ENCODE results near the gene PTGS1. TPM values are rescaled to one million over a fixed set of nuclear protein-coding genes. Genes with fewer than 3 reads are reported as not detected.

Gene PTGS1
- total and polyA plus RNA-seq, 2 of the 13 experiments (the other 11 are each of a cell fraction or from before 2014, with no cell fraction given), result 0.07 to 0.08 TPM

DNA sequence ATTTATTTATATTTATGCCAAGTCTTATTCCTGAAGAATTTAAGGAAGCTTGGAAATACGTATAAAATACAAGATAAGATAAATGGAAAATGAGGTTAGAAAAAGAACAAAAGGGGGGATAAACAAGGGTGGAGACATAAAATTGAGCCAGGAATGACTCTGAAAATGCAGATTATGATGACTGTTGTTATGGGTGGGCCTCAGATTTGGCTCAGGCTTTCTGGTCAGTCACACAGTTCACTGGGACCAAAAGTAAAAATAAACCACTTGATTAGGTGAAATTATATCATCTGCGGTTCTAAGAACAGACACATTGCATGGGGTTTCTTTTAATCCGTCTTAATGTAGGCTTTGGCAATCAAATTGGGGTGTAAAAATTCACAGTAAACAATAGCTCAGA lies 55.9 kb downstream of the PTGS1 start (continued):
- TF ChIP-seq, protein P1, sequence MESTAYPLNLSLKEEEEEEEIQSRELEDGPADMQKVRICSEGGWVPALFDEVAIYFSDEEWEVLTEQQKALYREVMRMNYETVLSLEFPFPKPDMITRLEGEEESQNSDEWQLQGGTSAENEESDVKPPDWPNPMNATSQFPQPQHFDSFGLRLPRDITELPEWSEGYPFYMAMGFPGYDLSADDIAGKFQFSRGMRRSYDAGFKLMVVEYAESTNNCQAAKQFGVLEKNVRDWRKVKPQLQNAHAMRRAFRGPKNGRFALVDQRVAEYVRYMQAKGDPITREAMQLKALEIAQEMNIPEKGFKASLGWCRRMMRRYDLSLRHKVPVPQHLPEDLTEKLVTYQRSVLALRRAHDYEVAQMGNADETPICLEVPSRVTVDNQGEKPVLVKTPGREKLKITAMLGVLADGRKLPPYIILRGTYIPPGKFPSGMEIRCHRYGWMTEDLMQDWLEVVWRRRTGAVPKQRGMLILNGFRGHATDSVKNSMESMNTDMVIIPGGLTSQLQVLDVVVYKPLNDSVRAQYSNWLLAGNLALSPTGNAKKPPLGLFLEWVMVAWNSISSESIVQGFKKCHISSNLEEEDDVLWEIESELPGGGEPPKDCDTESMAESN (CRISPR knock-in tag; conservative IDR thresholded peaks at IDR 0.05), result no peak
- TF ChIP-seq HOXD1 (CRISPR knock-in tag; IDR thresholded peaks at IDR 0.05) (no peak), ZNF737 (CRISPR knock-in tag; IDR thresholded peaks at IDR 0.05; ENCODE audit: borderline replicate concordance) (no peak), ZNF484 (CRISPR knock-in tag; IDR thresholded peaks at IDR 0.05; ENCODE audit: borderline replicate concordance, low read depth) (no peak), ZC3H4 (CRISPR knock-in tag; IDR thresholded peaks at IDR 0.05; ENCODE audit: borderline replicate concordance) (no peak), ZNF746 (CRISPR knock-in tag; IDR thresholded peaks at IDR 0.05) (no peak), YEATS2 (CRISPR knock-in tag; IDR thresholded peaks at IDR 0.05; ENCODE audit: borderline replicate concordance) (no peak), STAT5B (CRISPR knock-in tag; IDR thresholded peaks at IDR 0.05) (no peak)
- TF ChIP-seq, protein P2, sequence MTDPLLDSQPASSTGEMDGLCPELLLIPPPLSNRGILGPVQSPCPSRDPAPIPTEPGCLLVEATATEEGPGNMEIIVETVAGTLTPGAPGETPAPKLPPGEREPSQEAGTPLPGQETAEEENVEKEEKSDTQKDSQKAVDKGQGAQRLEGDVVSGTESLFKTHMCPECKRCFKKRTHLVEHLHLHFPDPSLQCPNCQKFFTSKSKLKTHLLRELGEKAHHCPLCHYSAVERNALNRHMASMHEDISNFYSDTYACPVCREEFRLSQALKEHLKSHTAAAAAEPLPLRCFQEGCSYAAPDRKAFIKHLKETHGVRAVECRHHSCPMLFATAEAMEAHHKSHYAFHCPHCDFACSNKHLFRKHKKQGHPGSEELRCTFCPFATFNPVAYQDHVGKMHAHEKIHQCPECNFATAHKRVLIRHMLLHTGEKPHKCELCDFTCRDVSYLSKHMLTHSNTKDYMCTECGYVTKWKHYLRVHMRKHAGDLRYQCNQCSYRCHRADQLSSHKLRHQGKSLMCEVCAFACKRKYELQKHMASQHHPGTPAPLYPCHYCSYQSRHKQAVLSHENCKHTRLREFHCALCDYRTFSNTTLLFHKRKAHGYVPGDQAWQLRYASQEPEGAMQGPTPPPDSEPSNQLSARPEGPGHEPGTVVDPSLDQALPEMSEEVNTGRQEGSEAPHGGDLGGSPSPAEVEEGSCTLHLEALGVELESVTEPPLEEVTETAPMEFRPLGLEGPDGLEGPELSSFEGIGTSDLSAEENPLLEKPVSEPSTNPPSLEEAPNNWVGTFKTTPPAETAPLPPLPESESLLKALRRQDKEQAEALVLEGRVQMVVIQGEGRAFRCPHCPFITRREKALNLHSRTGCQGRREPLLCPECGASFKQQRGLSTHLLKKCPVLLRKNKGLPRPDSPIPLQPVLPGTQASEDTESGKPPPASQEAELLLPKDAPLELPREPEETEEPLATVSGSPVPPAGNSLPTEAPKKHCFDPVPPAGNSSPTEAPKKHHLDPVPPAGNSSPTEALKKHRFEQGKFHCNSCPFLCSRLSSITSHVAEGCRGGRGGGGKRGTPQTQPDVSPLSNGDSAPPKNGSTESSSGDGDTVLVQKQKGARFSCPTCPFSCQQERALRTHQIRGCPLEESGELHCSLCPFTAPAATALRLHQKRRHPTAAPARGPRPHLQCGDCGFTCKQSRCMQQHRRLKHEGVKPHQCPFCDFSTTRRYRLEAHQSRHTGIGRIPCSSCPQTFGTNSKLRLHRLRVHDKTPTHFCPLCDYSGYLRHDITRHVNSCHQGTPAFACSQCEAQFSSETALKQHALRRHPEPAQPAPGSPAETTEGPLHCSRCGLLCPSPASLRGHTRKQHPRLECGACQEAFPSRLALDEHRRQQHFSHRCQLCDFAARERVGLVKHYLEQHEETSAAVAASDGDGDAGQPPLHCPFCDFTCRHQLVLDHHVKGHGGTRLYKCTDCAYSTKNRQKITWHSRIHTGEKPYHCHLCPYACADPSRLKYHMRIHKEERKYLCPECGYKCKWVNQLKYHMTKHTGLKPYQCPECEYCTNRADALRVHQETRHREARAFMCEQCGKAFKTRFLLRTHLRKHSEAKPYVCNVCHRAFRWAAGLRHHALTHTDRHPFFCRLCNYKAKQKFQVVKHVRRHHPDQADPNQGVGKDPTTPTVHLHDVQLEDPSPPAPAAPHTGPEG (CRISPR knock-in tag; IDR thresholded peaks at IDR 0.05), result no peak

Measured in HepG2 (cell line).